Glomerular endothelial cell (primary cell): ENCODE measurements around the gene CHMP1B. TPM values are rescaled to one million over a fixed set of nuclear protein-coding genes. Genes with fewer than 3 reads are reported as not detected.
"Not testable (repeated sequence)": the region's sequence is repeated elsewhere in the genome, so short reads cannot be mapped to it uniquely, and the experiment has no call there.

Source experiments
- DNase-seq: peaks from one replicate; pipeline ENCODE4 v3.0.0-alpha.2; 2011; ENCODE audit warnings: low read depth, low spot score; ENCODE audit errors: extremely low read depth
- total RNA-seq: library from RNA; depleted of rRNA; stranded (reverse); fragments of >200 nt; gene quantifications from 2 replicates; pipeline ENCODE4 v1.2.3, GENCODE V29; 2015

CHMP1B gene
- total RNA-seq, 1 donor from 2014 or later, result 57.8 TPM

GRCh38 chr18:11866764-11867163, 15.6 kb downstream of the CHMP1B start:
- DNase-seq, result no peak

DNA sequence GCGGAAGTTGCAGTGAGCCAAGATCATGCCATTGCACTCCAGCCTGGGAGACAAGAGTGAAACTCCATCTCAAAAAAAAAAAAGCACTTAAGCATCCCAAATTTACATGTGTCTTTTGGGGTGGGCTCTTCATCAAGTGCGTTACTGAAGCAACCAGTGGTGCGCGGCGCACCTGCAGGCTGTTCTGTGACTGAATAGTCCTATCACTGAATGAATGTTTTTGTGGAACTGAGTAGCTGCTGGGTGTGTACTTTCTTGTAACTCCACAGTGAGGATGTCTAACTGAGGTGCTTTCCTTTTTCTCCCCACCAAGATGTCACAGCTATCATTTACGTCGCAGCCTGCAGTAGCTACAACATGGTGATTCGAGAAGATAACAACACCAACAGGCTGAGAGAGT, 17.0 kb downstream of the CHMP1B start:
- DNase-seq, result no peak

DNA sequence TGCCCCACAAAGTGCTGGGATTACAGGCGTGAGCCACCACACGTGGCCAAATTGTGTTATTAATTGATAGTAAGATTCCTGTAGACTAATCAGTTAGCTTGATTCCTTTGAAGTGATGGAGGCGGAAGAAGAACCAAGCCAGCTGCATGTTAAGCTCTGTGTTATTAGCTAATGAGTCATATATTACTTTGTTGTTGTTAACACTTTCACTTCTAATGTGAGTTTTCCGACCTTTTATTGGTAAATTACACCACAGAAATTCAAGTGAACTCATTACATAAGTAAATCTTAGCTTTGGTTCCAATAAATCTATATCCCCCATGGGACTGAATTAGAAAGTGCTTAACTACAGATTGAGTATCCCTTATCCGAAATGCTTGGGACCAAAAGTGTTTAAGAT, 20.3 kb downstream of the CHMP1B start:
- no peak for DNase-seq

DNA sequence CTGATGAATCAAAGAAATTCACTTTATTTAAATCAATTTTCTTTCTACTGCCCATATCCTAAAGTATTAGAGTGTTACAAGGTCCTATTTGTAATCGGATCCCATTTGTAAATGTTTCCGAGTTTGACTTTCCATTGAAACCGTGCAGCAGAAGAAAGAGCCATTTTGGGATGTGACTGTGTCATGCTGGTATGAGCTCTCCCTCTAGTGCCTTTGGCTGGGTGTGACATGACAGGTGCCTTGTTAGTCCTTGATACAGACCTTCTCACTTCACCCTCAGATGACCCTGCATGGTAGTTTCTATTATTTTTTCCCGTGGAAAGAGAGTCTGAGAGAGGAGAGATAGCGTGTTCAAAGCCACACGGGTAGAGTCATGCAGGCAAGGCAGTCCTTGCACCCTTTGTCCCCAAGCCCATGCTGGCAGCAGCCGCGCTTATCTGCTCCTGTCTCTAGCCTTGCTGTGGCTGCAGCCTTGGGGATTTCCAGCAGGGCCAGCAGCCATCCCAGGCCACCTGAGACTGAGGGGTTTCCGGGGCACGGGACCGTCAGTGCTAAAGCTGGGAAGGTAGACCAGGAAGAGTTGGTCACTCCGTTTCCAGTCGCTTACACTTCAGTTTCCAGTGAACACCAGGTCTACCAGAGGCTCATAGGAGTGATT, 21.4 kb downstream of the CHMP1B start:
- DNase-seq, result no peak

- DNase-seq, result no peak
These were observed 22.6 kb downstream of the CHMP1B start for GRCh38 chr18:11873670-11874340.

DNA sequence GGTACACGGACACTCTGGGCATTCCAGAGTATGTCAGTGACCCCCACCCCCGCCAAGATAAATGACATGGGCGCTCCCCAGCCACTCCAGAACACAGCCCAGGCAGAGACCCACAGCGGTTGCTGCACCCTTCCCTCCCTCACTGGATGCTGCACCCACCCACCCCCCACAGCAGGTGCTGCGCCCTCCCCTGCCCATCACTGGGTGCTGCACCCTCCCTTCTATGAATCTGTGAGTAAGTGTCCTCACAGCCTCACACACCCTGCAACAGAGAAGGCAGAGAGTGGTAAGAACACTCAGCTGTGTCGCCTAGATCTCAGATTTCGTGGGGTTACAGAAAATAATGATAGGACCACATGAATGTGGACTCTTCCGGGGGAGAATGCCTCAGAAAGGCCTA, 23.5 kb downstream of the CHMP1B start:
- no peak for DNase-seq

- no peak for DNase-seq
These were observed 26.4 kb downstream of the CHMP1B start for GRCh38 chr18:11877497-11878135.

GRCh38 chr18:11880586-11881304, 29.5 kb downstream of the CHMP1B start:
- DNase-seq, result no peak

DNA sequence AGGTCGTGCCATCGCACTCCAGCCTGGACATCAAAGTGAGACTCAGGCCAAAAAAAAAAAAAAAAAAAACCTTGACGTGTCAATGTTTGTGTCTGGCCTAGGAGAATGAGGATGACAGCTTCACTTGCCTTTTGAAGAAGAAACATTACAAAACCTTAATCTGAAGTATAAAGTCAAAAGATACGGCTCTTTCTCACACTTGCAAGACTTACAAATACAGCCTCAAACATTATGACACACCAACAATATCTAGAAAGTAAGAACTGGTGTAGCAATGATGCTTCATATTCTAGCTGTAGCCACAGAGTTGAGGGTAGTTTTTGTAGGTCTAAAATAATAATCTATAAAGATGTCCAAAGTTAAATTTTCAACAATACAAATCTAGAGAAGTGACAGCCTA, 31.4 kb downstream of the CHMP1B start:
- no peak for DNase-seq

- DNase-seq, result no peak
These were observed 31.9 kb downstream of the CHMP1B start for GRCh38 chr18:11883153-11883552.

DNA sequence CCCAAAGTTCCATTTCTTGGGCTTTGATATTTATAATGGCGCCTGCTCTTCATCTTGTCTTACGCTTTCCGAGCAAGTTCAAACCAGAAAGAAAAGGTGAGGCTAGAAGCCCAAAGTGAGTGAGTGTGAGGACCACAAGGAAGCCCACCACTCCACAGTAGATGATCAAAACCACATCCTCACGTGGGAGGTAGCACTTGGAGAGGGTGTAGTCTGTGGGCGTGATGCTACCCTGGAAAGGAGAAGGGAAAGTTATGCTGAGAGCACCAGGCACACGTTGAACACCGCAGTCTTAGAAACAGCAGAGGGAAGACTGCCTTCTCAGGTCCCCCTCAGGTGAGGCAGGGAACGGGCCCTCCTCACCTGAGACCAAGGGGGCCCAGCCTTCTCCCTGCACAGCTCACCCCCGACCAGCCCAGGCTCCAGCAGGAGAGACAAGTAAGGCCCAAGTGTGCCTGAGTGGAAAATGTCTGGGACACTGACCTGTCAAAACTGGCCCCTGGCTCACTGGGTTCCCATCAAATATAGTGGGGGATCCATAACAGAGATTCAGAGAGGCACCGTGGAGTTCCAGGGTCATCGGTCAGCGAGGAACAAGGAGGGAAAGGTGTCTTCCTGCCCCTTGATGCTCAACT, 33.3 kb downstream of the CHMP1B start:
- no peak for DNase-seq

GRCh38 chr18:11885278-11885947, 34.2 kb downstream of the CHMP1B start:
- DNase-seq, result no peak

GRCh38 chr18:11886577-11887110, 35.4 kb downstream of the CHMP1B start:
- DNase-seq, result no peak

DNA sequence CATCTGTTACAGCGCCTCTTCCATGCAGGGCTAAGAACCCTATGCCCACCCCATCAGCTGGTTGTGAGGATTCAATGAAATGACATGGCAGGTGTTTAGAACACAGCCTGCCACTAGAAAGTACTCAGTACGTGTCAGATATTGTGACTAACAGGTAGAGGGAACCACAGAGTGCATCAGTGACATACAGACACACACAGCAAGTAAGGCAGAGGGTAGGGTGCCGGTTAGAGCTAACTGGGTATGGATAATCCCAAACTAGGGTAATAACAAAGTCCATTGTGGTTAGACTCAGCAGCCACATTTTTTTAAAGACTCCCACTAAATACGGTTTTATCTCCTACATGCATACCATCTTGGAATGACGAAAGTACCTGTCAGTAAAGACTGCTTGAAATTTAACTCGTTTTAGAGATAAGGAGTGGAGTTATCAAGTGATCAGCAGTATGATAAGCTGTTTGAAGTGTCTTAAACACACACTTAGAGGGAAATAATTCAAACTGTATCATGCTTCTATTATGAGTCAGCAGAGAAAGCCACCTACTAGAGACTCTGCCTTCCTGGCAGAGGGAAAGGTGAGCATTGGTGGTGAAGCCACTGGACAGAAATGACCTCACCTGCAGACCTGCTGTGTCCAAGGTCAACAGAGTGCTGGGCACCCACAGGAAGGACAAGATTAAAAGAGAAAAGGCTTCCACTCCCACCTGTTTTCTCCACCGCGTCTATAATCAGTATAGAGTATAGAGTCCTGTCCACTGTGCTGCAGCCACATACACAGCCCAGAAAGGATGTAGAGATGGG, 36.3 kb downstream of the CHMP1B start:
- no peak for DNase-seq

DNA sequence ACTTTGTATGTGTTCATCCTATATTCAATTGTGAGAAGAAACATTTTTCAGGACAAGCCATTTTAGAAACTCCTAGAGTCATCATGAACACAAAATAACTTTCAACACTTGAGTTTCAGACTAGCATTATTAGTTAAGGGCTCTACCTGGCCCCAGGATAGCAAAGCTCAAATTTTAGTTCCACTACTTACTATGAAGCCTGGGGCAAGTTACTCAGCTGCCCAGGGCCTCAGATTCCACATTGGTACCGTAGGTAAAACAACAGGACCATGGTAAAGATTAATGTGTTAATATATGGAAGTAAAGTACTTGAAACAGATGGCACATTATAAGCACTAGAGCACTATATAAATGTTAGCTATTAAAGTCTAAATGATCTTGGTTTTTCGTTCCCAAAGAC, 37.5 kb downstream of the CHMP1B start:
- DNase-seq, result no peak

DNA sequence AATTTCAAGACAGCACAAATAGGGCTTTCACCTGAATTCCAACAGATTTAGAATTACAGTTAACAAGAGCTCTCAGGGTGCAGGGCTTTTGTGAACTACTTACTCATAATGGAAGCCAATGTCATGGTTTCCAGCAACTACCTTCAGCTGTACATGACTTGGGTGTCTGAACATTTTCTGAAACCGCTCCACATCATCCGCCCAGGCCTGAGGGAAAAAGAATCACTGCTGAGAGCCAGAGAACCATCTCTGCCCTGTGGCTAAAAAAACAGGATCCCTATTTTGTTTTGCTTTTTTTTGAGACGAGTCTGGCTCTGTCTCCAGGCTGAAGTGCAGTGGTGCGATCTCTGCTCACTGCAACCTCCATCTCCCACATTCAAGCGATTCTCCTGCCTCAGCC, 38.1 kb downstream of the CHMP1B start:
- DNase-seq, result no peak

GRCh38 chr18:11891737-11892136, 40.5 kb downstream of the CHMP1B start:
- no peak for DNase-seq

DNA sequence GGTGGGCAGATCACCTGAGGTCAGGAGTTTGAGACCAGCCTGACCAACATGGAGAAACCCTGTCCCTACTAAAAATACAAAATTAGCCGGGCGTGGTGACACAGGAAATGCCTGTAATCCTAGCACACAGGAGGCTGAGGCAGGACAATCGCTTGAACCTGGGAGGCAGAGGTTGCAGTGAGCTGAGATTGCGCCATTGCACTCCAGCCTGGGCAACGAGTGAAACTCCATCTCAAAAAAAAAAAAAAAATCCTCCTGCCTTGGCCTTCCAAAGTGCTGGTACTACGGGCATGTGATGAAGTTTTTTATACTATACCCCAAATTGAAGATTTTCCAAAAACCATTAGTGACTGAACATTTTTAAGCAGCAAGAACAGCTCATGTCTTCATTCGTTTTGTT, 41.2 kb downstream of the CHMP1B start:
- not testable (repeated sequence) for DNase-seq

- DNase-seq, result no peak
These were observed 46.6 kb downstream of the CHMP1B start for GRCh38 chr18:11897781-11898180.
